ENCODE data around the gene PTTG1. TPM values are rescaled to one million over a fixed set of nuclear protein-coding genes. Genes with fewer than 3 reads are reported as not detected.

Gene PTTG1
- total and polyA plus RNA-seq, 9 of the 15 experiments (the other 6 are each of a cell fraction or from before 2014, with no cell fraction given): 193 to 1,088 (median 349) TPM

DNA sequence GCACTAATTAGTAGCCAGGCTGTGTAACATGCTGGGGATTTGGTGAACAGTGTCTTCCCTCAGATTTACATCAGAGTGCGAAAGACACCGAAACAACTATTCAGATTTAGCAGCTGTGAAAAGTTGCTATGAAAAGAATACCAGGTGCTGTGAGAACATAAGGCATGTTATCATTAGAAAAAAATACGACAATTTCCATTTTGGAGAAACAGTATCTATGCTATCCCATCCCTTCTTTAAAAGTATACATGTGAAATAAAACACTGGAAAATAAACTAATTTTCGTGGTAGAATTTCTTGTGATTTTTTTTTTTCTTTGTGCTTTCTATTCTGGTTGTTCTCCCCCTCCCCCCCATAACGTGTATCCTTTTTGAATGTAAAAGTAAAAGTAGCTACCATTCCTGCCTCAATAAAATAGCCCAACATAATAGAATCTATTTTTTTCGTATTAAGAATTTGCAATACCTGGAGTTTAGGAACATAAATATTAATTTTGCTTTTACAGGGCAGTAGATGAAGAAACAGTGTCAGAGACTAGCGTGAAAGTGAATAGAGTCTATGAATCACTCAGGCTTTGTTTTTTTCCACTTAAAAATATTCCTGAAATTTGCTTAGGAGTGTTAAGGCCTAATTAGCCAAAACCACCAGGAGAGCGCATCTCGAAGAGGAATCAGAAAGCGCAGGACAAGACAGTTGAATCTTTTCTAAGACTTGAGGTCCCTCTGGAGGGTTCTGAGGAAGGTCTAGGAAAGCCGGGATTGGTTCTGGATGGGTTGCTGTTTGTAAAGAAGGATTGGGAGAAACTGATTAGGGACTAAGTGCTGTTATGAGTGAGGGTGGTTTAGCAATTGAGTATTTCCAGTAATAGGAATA is 2.0 kb upstream of the PTTG1 start (continued):
- TF ChIP-seq, protein P1, sequence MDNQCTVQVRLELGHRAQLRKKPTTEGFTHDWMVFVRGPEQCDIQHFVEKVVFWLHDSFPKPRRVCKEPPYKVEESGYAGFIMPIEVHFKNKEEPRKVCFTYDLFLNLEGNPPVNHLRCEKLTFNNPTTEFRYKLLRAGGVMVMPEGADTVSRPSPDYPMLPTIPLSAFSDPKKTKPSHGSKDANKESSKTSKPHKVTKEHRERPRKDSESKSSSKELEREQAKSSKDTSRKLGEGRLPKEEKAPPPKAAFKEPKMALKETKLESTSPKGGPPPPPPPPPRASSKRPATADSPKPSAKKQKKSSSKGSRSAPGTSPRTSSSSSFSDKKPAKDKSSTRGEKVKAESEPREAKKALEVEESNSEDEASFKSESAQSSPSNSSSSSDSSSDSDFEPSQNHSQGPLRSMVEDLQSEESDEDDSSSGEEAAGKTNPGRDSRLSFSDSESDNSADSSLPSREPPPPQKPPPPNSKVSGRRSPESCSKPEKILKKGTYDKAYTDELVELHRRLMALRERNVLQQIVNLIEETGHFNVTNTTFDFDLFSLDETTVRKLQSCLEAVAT (IDR thresholded peaks at IDR 0.05): 0 out of 4 replicates have a peak, but pooled peaks of 1 of the 2 experiments have one; percentile 10
- TF ChIP-seq NBN (IDR thresholded peaks at IDR 0.05; ENCODE audit: low read depth): 0 out of 2 replicates have a peak, but pooled peaks have one; percentile 8
- TF ChIP-seq, protein P2, sequence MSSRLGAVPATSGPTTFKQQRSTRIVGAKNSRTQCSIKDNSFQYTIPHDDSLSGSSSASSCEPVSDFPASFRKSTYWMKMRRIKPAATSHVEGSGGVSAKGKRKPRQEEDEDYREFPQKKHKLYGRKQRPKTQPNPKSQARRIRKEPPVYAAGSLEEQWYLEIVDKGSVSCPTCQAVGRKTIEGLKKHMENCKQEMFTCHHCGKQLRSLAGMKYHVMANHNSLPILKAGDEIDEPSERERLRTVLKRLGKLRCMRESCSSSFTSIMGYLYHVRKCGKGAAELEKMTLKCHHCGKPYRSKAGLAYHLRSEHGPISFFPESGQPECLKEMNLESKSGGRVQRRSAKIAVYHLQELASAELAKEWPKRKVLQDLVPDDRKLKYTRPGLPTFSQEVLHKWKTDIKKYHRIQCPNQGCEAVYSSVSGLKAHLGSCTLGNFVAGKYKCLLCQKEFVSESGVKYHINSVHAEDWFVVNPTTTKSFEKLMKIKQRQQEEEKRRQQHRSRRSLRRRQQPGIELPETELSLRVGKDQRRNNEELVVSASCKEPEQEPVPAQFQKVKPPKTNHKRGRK (tag; IDR thresholded peaks at IDR 0.05): peak; percentile 7; the same call in 1 of the 2 replicates
- TF ChIP-seq ZNF212 (CRISPR knock-in tag; IDR thresholded peaks at IDR 0.05): no peak
- no peak for TF ChIP-seq EP400 (IDR thresholded peaks at IDR 0.05)
- TF ChIP-seq DPF2 (IDR thresholded peaks at IDR 0.05): peak; percentile 29
- no peak for TF ChIP-seq MTA3 (IDR thresholded peaks at IDR 0.05; ENCODE audit: borderline replicate concordance)
- TF ChIP-seq TRIM28 (IDR thresholded peaks at IDR 0.05): 0 out of 2 replicates have a peak, but pooled peaks have one; percentile 27
- TF ChIP-seq SMARCC2 (IDR thresholded peaks at IDR 0.05; ENCODE audit: low read depth): 0 out of 2 replicates have a peak, but pooled peaks have one; percentile 16
- peak; percentile 29 for TF ChIP-seq KDM5B (IDR thresholded peaks at IDR 0.05; ENCODE audit: insufficient replicate concordance, low read depth, low read length)
- TF ChIP-seq, protein P3, sequence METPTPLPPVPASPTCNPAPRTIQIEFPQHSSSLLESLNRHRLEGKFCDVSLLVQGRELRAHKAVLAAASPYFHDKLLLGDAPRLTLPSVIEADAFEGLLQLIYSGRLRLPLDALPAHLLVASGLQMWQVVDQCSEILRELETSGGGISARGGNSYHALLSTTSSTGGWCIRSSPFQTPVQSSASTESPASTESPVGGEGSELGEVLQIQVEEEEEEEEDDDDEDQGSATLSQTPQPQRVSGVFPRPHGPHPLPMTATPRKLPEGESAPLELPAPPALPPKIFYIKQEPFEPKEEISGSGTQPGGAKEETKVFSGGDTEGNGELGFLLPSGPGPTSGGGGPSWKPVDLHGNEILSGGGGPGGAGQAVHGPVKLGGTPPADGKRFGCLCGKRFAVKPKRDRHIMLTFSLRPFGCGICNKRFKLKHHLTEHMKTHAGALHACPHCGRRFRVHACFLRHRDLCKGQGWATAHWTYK (CRISPR knock-in tag; IDR thresholded peaks at IDR 0.05): no peak

Data from K562 (cell line).